SK-N-SH treated with all-trans-retinoic acid at 6 μM for 48 hours (cell line): ENCODE results near the gene SH3BP5.

Experiments
- ATAC-seq: fragments of 200-7000 bp; cut with Tn5 transposase; 3 replicates; pipeline ENCODE4 v1.9.1; 2020; ENCODE audit warnings: mild to moderate bottlenecking, moderate library complexity
- ARNTL ChIP-seq: fragments of 450-650 bp; formaldehyde crosslinking; IDR thresholded peaks from 2 replicates; pipeline ENCODE4 v1.5.0; 2020; ENCODE audit warnings: low read depth, mild to moderate bottlenecking, moderate library complexity, borderline replicate concordance
- BACH2 ChIP-seq: fragments of 250-450 bp; sonication (Bioruptor Pico); IDR thresholded peaks from 2 replicates; pipeline ENCODE4 v1.9.0; 2021; ENCODE audit warnings: mild to moderate bottlenecking, borderline replicate concordance
- CSDC2 ChIP-seq: fragments of 250-450 bp; sonication (Bioruptor Pico); IDR thresholded peaks from 2 replicates; pipeline ENCODE4 v1.5.0; 2020; ENCODE audit warnings: mild to moderate bottlenecking, moderate library complexity
- GLIS3 ChIP-seq: fragments of 250-450 bp; sonication (Bioruptor Pico); IDR thresholded peaks from 2 replicates; pipeline ENCODE4 v1.5.0; 2020; ENCODE audit warnings: mild to moderate bottlenecking, moderate library complexity
- ISL1 ChIP-seq: fragments of 250-450 bp; sonication (Bioruptor Pico); IDR thresholded peaks from 2 replicates; pipeline ENCODE4 v2.1.2; 2022; ENCODE audit warnings: mild to moderate bottlenecking, moderate library complexity
- OSR1 ChIP-seq: fragments of 250-450 bp; sonication (Bioruptor Pico); IDR thresholded peaks from 2 replicates; pipeline ENCODE4 v1.8.0; 2022; ENCODE audit warnings: moderate library complexity, mild to moderate bottlenecking, inconsistent platforms
- PPARA ChIP-seq: fragments of 250-450 bp; sonication (Bioruptor Pico); IDR thresholded peaks from 2 replicates; pipeline ENCODE4 v1.5.0; 2020; ENCODE audit warnings: mild to moderate bottlenecking, borderline replicate concordance
- RARB ChIP-seq: fragments of 250-450 bp; sonication (Bioruptor Pico); IDR thresholded peaks from 2 replicates; pipeline ENCODE4 v1.8.0; 2021; ENCODE audit warnings: mild to moderate bottlenecking, moderate library complexity
- SNAI2 ChIP-seq: fragments of 250-450 bp; sonication (Bioruptor Pico); IDR thresholded peaks from 2 replicates; pipeline ENCODE4 v1.5.0; 2020; ENCODE audit warnings: mild to moderate bottlenecking, moderate library complexity
- TCF4 ChIP-seq: fragments of 250-450 bp; sonication (Bioruptor Pico); IDR thresholded peaks from 2 replicates; pipeline ENCODE4 v1.8.0; 2021; ENCODE audit warnings: mild to moderate bottlenecking, moderate library complexity, borderline replicate concordance
- TOX ChIP-seq: fragments of 250-450 bp; sonication (Bioruptor Pico); IDR thresholded peaks from 2 replicates; pipeline ENCODE4 v1.8.0; 2021; ENCODE audit warnings: mild to moderate bottlenecking, moderate library complexity, borderline replicate concordance
- ZC3H10 ChIP-seq: fragments of 250-450 bp; sonication (Bioruptor Pico); IDR thresholded peaks from 2 replicates; pipeline ENCODE4 v1.5.1; 2021; ENCODE audit warnings: mild to moderate bottlenecking, moderate library complexity
- ZFP3 ChIP-seq: fragments of 250-450 bp; sonication (Bioruptor Pico); IDR thresholded peaks from 2 replicates; pipeline ENCODE4 v1.5.0; 2020; ENCODE audit warnings: mild to moderate bottlenecking, moderate library complexity
- ZFP30 ChIP-seq: fragments of 450-650 bp; formaldehyde crosslinking; IDR thresholded peaks from 2 replicates; pipeline ENCODE4 v1.5.0; 2022; ENCODE audit warnings: mild to moderate bottlenecking, moderate library complexity
- ZNF565 ChIP-seq: fragments of 450-650 bp; formaldehyde crosslinking; conservative IDR thresholded peaks from 2 replicates; pipeline ENCODE4 v1.5.0; 2020; ENCODE audit warnings: low read depth, mild to moderate bottlenecking, moderate library complexity
- ZNF70 ChIP-seq: fragments of 450-650 bp; formaldehyde crosslinking; IDR thresholded peaks from 2 replicates; pipeline ENCODE4 v1.5.0; 2020; ENCODE audit warnings: mild to moderate bottlenecking, moderate library complexity
- ZNF8 ChIP-seq: fragments of 450-650 bp; formaldehyde crosslinking; IDR thresholded peaks from 2 replicates; pipeline ENCODE4 v1.5.0; 2020; ENCODE audit warnings: mild to moderate bottlenecking, moderate library complexity
- TF ChIP-seq, protein P1 (sequence below): fragments of 250-450 bp; sonication (Bioruptor Pico); IDR thresholded peaks from 2 replicates; pipeline ENCODE4 v1.5.1; 2020; ENCODE audit warnings: low read depth, mild to moderate bottlenecking, moderate library complexity
- TF ChIP-seq, protein P2 (sequence below): fragments of 250-450 bp; sonication (Bioruptor Pico); IDR thresholded peaks from 2 replicates; pipeline ENCODE4 v1.8.0; 2021; ENCODE audit warnings: low read depth, mild to moderate bottlenecking, moderate library complexity, borderline replicate concordance
- TF ChIP-seq, protein P3 (sequence below): fragments of 250-450 bp; sonication (Bioruptor Pico); IDR thresholded peaks from 2 replicates; pipeline ENCODE4 v1.8.0; 2020; ENCODE audit warnings: mild to moderate bottlenecking, moderate library complexity, borderline replicate concordance
- TF ChIP-seq, protein P4 (sequence below): fragments of 250-450 bp; sonication (Bioruptor Pico); IDR thresholded peaks from 2 replicates; pipeline ENCODE4 v1.5.1; 2021; ENCODE audit warnings: mild to moderate bottlenecking, moderate library complexity

Gene SH3BP5

GRCh38 chr3:15332405-15333098 is at the start of gene SH3BP5:
Gene SH3BP5, minus strand, starts transcription at chr3:15332586. Its CDS starts 178 bp downstream, at chr3:15332408.
- TF ChIP-seq ZFP30 (CRISPR knock-in tag), result no peak
- no peak for TF ChIP-seq TCF4 (CRISPR knock-in tag)
- no peak for TF ChIP-seq CSDC2 (CRISPR knock-in tag)
- no peak for TF ChIP-seq ZNF565
- TF ChIP-seq, protein P1, sequence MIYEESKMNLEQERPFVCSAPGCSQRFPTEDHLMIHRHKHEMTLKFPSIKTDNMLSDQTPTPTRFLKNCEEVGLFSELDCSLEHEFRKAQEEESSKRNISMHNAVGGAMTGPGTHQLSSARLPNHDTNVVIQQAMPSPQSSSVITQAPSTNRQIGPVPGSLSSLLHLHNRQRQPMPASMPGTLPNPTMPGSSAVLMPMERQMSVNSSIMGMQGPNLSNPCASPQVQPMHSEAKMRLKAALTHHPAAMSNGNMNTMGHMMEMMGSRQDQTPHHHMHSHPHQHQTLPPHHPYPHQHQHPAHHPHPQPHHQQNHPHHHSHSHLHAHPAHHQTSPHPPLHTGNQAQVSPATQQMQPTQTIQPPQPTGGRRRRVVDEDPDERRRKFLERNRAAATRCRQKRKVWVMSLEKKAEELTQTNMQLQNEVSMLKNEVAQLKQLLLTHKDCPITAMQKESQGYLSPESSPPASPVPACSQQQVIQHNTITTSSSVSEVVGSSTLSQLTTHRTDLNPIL (CRISPR knock-in tag), result no peak
- TF ChIP-seq ZFP3 (CRISPR knock-in tag), result no peak
- TF ChIP-seq, protein P2, sequence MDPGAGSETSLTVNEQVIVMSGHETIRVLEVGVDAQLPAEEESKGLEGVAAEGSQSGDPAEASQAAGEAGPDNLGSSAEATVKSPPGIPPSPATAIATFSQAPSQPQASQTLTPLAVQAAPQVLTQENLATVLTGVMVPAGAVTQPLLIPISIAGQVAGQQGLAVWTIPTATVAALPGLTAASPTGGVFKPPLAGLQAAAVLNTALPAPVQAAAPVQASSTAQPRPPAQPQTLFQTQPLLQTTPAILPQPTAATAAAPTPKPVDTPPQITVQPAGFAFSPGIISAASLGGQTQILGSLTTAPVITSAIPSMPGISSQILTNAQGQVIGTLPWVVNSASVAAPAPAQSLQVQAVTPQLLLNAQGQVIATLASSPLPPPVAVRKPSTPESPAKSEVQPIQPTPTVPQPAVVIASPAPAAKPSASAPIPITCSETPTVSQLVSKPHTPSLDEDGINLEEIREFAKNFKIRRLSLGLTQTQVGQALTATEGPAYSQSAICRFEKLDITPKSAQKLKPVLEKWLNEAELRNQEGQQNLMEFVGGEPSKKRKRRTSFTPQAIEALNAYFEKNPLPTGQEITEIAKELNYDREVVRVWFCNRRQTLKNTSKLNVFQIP, result no peak
- TF ChIP-seq RARB, result no peak
- no peak for TF ChIP-seq BACH2 (CRISPR knock-in tag)
- TF ChIP-seq ZNF8 (CRISPR knock-in tag), result no peak
- TF ChIP-seq ZNF70 (CRISPR knock-in tag), result no peak
- TF ChIP-seq PPARA (CRISPR knock-in tag), result no peak
- TF ChIP-seq OSR1 (CRISPR knock-in tag), result no peak
- TF ChIP-seq TOX, result no peak
- no peak for TF ChIP-seq ISL1 (CRISPR knock-in tag)
- no peak for TF ChIP-seq SNAI2 (CRISPR knock-in tag)
- TF ChIP-seq, protein P3, sequence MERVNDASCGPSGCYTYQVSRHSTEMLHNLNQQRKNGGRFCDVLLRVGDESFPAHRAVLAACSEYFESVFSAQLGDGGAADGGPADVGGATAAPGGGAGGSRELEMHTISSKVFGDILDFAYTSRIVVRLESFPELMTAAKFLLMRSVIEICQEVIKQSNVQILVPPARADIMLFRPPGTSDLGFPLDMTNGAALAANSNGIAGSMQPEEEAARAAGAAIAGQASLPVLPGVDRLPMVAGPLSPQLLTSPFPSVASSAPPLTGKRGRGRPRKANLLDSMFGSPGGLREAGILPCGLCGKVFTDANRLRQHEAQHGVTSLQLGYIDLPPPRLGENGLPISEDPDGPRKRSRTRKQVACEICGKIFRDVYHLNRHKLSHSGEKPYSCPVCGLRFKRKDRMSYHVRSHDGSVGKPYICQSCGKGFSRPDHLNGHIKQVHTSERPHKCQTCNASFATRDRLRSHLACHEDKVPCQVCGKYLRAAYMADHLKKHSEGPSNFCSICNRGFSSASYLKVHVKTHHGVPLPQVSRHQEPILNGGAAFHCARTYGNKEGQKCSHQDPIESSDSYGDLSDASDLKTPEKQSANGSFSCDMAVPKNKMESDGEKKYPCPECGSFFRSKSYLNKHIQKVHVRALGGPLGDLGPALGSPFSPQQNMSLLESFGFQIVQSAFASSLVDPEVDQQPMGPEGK (CRISPR knock-in tag), result no peak
- TF ChIP-seq GLIS3, result no peak
- TF ChIP-seq, protein P4, sequence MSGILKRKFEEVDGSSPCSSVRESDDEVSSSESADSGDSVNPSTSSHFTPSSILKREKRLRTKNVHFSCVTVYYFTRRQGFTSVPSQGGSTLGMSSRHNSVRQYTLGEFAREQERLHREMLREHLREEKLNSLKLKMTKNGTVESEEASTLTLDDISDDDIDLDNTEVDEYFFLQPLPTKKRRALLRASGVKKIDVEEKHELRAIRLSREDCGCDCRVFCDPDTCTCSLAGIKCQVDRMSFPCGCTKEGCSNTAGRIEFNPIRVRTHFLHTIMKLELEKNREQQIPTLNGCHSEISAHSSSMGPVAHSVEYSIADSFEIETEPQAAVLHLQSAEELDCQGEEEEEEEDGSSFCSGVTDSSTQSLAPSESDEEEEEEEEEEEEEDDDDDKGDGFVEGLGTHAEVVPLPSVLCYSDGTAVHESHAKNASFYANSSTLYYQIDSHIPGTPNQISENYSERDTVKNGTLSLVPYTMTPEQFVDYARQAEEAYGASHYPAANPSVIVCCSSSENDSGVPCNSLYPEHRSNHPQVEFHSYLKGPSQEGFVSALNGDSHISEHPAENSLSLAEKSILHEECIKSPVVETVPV (CRISPR knock-in tag), result no peak
- ATAC-seq, result peak; percentile 94

- 0 out of 2 replicates have a peak, but pooled peaks have one; percentile 24 for TF ChIP-seq ISL1 (CRISPR knock-in tag)
- TF ChIP-seq ZFP30 (CRISPR knock-in tag), result no peak
- ATAC-seq, result no peak
Measured at GRCh38 chr3:15380980-15381890, 48.8 kb upstream of the SH3BP5 start.

DNA sequence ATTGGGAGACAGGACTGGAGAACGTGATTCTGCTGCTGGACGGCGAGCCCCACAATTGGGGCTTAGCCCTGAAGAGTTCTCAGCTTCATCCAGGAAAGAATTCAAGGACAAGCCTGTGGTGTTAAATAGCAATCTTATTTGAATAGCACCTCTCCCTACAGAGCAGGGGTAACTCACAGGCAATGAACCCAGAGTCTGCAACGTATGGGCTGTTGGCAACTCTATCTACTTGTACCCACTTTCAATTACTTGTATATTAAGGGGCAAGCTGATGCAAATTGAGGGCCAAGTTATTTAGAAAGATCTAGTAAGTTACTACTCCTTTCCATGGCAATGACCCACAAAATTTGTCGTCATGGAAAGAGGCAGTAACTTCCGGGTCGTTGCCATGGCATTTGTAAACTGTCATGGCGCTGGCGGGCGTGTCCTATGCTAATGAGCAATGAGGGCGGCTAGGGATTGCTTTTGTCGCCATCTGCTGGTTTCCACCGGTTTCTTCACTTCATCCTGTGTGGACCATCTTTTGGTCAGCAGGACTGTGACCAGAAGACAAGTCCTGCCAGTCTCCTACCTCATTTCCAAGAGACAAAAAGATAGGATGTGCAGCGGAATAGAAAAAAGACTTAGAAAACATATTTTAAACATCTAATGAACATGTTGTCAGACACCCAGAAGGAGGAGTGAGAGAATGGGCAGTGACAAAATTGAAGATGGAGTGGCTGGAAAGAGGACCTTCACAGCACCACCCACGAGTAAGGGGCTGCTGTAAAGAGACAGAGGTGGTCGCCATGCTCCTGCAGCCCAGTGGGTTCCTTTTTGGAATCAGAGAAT is 45.8 kb upstream of the SH3BP5 start:
- TF ChIP-seq ARNTL (CRISPR knock-in tag), result no peak
- TF ChIP-seq TOX, result no peak
- TF ChIP-seq, protein P4 (CRISPR knock-in tag), result no peak
- no peak for TF ChIP-seq ZNF565
- no peak for TF ChIP-seq RARB
- no peak for TF ChIP-seq CSDC2 (CRISPR knock-in tag)
- TF ChIP-seq, protein P1 (CRISPR knock-in tag), result no peak
- no peak for TF ChIP-seq ZC3H10
- peak; percentile 99 for ATAC-seq
